Stimulated activated CD4-positive, alpha-beta T cell treated with anti-CD3 and anti-CD28 coated beads, Interleukin-12 subunit alpha, Interleukin-12 subunit beta, amount 100 ng/mL, for 48 hours (primary cell): ENCODE data around the gene PLXDC1.

Experiments used
- DNase-seq, 3 donors: peaks; one replicate each; pipeline ENCODE4 v3.0.0-alpha.2; 2020; ENCODE audit warnings: low read depth in 2 of 3, low spot score in 1 of 3

The PLXDC1 gene

DNA sequence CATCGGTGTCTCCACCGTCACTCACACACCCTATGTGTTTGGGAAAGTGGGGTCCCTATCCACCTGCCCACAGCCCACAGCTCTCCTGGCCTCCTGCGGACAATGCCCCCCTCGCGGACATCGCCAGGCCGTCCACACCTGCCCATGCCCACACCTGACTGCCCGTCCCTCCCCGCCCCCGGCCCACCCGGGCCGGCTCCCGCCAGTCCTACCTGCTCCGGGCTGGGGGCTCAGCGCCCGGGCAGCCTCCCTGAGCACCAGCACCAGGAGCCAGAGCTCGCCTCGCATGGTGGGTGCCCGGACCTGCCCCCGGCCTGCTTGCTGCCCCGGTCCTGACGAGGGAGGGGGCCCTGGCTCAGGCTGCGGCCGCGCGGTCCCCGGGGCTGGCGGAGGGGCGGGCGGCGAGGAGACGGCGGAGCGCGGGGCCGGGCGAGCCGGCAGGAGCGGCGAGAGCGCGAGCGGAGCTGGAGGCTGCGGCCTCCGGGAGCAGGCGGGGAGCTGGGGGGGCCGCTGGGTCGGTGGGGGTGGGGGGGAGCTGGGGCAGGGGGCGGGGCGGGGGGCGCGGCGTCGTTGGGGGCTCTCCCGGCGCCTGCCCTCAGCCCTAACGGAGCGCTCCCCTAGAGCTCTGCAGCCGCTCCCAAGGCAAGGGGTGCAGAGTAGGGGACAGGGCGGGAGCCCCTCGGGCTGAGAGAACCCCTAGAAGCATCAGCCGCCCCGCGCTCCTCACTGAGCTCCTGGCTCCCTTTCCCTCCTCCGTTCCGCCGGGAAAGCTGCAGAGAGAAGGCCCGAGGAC, at the start of gene PLXDC1:
Gene PLXDC1 (minus strand): TSS at position 488 of the 793 bp plus-strand sequence. CDS start 200 bp downstream, at position 288.
- DNase-seq, result no peak

DNA sequence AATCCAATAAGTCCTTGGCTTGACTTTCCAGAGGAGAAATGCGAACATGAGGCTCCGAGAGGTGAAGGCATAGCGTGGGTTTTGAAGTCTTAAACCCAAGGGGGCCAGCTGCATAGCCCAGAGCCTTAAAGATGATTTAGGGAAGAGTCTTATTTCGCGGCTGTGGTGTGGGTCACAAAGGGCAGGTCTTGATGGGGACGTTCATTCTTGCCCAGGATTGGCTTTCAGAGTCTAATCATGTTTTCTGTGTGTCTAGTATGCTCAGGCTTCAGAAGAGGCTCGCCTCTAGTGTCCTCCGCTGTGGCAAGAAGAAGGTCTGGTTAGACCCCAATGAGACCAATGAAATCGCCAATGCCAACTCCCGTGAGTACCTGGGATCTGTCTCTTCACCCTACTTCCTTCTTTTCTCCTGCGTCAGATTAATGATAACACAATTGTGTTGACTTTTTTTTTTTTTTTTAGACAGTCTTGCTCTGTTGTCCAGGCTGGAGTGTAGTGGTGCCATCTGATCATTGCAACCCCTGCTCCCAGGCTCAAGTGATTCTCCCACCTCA, 49.6 kb upstream of the PLXDC1 start:
- DNase-seq, result no peak

DNA sequence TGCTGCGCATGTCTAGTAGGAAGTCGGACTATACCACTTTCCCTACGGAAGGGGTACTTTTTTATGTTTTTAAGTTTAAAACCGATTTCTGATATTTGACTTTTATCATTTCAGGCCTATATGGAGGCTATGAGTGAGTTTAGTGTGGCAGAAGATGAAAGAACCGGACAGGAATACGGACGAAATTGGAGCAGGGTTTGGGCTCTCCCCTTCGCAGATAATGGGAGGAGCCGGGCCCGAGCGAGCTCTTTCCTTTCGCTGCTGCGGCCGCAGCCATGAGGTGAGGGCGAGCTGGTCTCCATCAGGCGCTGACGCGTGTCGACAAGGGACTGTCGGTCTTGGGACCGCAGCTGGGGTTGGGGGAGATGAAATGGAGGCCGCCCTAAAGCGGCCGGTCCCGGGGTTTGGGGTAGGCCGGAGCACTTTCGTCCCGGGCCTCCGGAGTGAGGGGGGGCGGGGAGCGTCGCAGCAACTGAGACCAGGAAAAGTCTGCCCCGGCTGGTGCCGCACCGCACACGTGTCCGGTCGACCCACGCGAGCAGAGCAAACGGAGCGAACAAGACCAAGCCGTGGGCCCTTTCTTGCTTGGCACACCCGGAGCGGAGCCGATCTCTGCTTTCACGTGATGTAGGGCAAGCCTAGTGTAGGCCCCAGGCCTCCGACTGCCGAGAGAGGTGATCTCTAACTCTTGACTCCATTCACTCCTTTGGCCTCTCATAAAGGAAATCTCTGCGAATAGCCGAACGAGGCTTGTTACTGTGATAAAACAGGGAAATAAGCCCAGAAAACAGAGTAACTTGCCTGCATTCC, 48.8 kb upstream of the PLXDC1 start, which contains the start of gene RPL19:
Gene RPL19 (plus strand): TSS at position 214 of the 810 bp plus-strand sequence. CDS start 62 bp downstream, at position 276.
- DNase-seq, result peak; percentile 61 to 72 (median 71)

- DNase-seq, result peak; percentile 79 to 84 (median 82)
Observed at GRCh38 chr17:39199820-39200069, 48.3 kb upstream of the PLXDC1 start.

GRCh38 chr17:39198186-39198566, 46.7 kb upstream of the PLXDC1 start:
- DNase-seq, result no peak

GRCh38 chr17:39197380-39198185, 46.1 kb upstream of the PLXDC1 start, which contains the start of gene CACNB1:
CACNB1 (minus strand) TSS chr17:39197669; CDS start chr17:39197495, 174 bp downstream.
- DNase-seq, result peak; percentile 46 to 75 (median 56)

DNA sequence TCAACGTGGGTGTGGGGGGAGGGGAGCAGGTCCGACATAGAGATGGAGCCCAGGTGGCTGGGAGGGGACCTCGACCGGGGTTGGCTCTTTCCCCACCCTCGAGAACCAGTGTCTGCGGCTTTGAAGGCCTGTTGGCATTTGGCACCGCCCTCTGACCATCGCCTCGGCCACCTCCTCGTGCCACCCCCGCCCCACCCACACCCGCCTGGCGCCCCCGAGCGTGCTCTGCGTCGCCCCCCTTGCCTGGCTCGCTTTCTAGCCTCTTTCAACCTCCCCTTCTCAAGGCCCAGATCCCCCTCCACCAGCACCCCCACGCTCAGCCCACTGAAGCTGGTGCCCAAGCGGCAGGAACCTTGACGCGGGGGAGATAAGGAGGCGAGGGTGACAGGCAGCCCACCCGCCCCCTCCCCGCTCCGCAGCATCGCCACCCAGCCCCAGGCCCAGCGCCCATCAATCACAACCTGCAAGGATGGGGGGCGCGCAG, 45.4 kb upstream of the PLXDC1 start:
- no peak for DNase-seq

DNA sequence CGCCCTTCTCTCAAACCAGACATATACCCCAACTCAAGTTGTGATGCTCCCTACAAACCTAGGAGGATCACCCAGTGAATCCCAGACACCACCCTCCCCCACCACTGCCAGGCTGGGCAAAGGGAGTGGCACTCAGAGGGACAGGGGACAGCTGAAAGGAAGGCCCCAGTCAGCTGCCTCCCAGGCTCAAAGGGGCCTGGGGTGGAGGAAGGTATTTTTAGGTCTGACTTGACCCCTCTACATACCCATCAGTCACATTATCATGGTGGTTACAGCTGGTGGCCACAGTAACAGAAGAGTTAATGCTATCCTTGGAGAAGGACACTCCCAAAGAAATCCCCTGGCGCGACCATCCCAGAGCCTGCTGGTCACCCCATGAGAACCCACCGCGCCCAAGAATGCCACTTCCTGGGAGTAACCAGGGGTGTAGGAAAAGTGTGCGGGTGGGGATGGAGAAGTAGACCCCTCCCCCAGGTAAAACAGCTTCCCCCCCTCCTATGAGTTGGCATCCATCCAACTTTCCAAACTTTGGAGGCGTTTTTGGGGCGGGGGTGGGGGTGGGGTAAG, 44.9 kb upstream of the PLXDC1 start:
- no peak for DNase-seq

DNA sequence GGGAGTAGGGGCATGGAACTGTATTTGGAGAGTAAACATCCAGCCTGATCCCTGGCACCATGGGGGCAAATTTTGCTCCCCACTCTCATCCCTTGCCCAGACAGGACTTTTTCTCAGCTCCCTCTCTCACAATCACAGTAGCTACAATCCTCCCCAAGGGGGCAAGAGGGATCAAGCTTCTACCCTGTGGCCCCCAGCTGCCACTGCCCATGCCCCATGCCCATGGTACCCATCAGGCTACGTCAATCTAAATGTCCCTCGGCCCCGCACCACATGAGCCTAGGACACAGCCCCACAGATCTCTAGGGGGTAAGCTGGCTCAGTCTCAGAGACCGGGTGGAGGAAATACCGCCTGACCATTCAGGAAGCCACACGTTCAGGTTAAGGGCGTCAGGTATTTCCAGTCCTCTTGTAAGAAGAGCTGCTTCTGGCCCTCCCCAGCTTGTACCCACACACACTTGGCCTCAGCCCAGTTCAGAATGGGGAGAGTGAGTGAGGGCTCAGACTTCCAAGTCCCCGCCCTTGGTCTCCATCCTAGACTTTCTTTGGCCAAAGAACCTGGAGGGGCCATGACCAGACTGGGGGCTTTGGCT, 44.2 kb upstream of the PLXDC1 start:
- DNase-seq, result no peak

DNA sequence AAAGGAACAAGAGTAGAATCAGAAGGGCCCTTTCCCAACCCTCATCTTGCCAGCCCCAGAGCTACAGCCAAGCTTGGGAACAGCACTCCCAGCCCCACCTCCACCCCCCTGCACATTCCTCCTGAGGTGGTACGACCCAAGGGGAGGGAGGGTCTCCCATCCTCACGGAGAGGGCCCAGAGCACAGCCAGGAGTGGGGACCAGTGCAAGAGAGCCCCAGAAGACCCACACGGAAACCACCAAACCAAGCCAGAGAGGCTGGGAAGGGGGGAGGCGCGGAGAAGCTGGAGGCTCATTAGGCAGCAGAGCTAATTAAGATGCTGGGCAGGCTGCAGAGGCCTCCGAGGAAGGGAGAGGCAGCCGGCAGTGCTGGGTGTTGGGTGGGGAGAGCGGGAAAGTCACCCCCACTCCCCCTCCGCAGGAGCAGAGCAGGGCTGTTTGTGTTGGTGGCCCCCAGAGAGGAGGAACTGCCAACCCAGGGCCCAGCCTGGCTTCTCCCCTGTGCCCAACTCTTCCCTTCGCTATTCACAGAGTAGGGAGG, 43.6 kb upstream of the PLXDC1 start:
- no peak for DNase-seq

DNA sequence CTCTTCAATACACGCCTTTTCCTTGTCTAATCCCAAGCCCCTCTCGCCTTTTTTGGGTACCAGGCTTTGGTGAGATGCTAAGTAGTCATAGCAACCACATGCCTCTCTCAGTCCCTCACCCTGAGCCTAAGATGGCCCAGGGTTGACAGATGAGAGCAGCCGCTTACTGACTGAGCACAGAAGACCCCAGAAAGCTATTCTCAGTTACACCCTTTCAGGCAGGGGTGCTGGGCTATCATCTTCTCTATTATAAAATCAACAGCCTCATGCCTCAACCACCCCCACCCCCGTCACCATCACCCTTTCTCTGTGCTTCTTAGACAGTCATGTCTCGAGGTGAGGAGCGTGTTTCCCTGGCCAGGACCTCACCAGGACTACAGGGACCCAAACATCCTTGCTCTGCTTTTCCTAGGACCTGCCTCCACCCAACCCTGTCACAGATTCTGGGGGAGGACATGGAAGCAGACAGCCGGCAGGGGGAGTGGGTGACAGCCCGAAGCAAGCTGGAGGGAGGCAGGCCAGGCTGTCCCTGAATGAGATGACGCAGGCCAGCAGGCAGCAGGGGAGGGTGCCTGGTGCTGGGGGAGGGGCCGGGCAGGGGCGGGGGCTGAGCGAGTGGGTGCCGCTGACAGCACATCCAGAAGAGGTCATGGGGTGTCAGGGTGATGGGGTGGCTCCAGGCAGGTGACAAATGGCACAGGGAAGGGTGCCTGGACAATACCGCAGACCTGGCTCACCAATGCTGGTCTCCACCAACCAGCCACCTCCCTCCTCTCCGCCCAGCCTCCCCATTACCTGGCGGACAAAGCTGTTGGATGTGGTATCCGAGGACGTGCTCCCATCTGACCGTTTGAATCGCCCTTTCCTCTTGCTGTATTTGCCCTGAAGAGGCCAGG, 42.9 kb upstream of the PLXDC1 start:
- DNase-seq, result no peak

- no peak for DNase-seq
Observed at GRCh38 chr17:39193346-39193745, 41.9 kb upstream of the PLXDC1 start.

GRCh38 chr17:39192901-39193300, 41.5 kb upstream of the PLXDC1 start:
- no peak for DNase-seq

DNA sequence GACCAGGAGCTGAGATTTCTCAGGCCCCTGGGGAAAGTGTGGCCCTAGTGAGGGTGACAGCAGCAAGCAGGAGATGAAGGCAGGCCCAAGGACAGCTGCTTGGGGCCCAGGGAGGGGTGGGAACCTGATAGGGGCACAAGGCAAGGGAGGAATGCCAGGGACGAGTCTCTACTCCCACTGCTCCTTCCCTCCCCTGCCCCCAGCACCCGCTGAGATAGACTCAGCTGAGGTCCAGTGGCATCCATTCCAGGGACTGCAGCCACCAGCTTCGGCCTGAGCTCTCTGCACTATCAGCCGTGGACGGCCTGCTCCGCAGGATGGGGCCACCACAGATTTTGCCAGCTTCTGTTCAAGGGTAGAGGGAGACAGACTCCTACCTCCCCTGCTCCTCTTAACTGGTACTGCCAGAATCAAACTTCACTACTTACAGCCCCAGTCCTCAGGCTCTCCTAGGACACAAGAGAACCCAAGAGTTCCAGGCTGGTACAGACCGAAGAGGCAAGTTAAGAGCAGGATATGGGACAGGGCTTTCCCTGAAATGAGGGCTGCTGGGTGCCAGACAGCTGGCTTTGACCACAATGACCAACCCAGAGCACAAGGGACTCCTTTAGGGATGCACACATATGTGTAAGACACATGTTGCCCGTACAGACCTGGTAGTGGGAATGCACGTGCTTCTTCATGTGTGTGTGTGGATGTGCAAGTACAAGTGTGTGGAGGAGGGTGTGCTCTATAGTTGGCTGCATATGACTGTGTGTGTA, 40.5 kb upstream of the PLXDC1 start:
- DNase-seq, result no peak

- no peak for DNase-seq
Observed at GRCh38 chr17:39187152-39187830, 35.9 kb upstream of the PLXDC1 start.

DNA sequence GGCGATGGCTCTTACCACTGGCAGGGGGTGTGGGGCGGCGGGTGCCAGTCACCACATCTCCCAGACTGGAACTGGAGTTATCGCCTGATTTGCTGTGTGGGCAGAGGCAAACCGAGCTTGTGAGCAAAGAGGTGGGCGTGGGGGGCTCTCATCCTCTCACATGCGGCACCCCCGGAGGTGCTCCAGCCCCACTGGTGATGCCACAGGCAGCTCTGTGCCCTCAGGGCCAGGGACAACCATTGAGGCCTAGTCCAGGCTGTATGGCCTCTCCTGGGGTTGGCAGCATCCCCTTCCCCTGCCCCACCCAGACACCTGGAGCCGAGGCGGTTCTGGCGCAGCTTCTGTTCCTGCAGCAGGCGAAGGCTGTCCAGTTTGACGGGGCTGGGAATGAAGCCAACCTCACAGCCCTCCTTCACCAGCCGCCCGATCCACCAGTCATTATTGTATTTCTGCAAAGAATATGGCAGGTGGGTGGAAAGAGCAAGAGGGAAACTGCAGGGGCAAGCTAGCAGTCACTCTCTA, 35.1 kb upstream of the PLXDC1 start:
- no peak for DNase-seq

GRCh38 chr17:39183720-39184119, 32.3 kb upstream of the PLXDC1 start:
- no peak for DNase-seq
